ENCODE data around the gene TMEM135.

DNA sequence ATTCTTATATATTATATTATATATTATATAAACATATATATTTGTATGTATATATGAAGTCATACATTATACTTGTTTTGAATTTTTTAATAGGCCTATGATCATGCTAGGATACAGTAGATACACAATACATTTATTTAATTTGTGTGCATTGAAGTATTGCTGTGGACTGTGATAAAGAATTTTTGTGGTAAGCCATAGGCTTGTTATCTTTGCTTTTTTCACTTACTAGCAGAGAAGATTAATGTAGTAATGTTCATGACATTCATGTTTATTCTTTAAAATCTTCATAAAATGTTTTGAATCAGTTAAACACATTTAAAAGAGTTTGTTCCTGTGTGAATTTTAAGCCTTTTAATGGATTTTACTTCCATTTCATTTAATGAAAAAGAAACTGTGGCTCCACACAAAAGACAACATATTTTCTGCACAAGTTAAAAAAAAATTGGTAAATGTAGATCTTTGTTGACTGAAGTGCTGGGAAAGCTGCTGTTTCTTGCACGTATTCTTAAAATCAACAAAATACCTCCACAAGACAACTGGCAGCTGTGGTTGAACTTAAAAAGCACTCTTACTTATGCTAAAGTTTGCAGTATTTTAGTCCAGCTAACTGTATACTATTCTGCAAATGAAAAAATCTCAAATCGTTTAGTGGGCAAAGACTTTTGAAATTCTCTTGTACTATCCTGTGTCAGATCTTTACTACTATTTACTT, 156.2 kb downstream of the TMEM135 start:
- TF ChIP-seq EZH2 (IDR thresholded peaks at IDR 0.05; ENCODE audit: borderline replicate concordance, low read length), result no peak
- TF ChIP-seq CTCF (IDR thresholded peaks at IDR 0.05; ENCODE audit: low read length), result no peak
